ENCODE results near the gene MAG. TPM values are rescaled to one million over a fixed set of nuclear protein-coding genes. Genes with fewer than 3 reads are reported as not detected.

MAG gene
- total and polyA plus RNA-seq, 2 of the 8 experiments (the other 6 are each of a cell fraction or from before 2014, with no cell fraction given), result 0.20 to 1.3 TPM

- H3K79me2 ChIP-seq (ENCODE audit: control insufficient read depth in 1 of 2, insufficient read depth in 2 of 2, low read length in 2 of 2), result no peaks in the 10 kb centered on the region
- H4K20me1 ChIP-seq (replicated peaks in 1 of 2; ENCODE audit: control insufficient read depth in 1 of 2, insufficient read depth in 2 of 2, low read length in 2 of 2), result no peaks in the 10 kb centered on the region
- no peak overlapping the region for H3K4ac ChIP-seq (replicated peaks; ENCODE audit: insufficient read length, low read depth, low read length)
- no peak for FAIRE-seq
- no peak overlapping the region for H2BK5ac ChIP-seq (ENCODE audit: low read depth, low read length)
- H4K5ac ChIP-seq (ENCODE audit: insufficient read length, low read depth, low read length), result no peak overlapping the region
- DNase-seq (ENCODE audit: low read depth in 1 of 2, low spot score in 2 of 2), result no peak
- H3K27ac ChIP-seq (ENCODE audit: low read depth, low read length), result no peak overlapping the region
- H3K9me3 ChIP-seq (ENCODE audit: insufficient read depth in 2 of 2, low read depth in 1 of 2, low read length in 1 of 2), result no peaks in the 10 kb centered on the region
- no peaks in the 10 kb centered on the region for H3K27me3 ChIP-seq (replicated peaks in 1 of 4; ENCODE audit: control insufficient read depth in 3 of 4, extremely low read depth in 1 of 4, insufficient read depth in 3 of 4, low read length in 3 of 4)
- H3K23me2 ChIP-seq (ENCODE audit: low read depth, low read length), result no peaks in the 10 kb centered on the region
- no peak overlapping the region for H3K4me2 ChIP-seq (ENCODE audit: insufficient read depth in 1 of 2, low read depth in 2 of 2, low read length in 2 of 2)
- no peak overlapping the region for H4K91ac ChIP-seq (replicated peaks; ENCODE audit: insufficient read length, low read length)
- H2AK5ac ChIP-seq (ENCODE audit: low read depth, low read length), result no peak overlapping the region
- H2BK120ac ChIP-seq (replicated peaks; ENCODE audit: low read depth, low read length), result no peak overlapping the region
- H3K23ac ChIP-seq (ENCODE audit: insufficient read length), result no peak overlapping the region
- H3K18ac ChIP-seq (ENCODE audit: extremely low read depth, low read length), result no peak overlapping the region
- no peaks in the 10 kb centered on the region for H3K36me3 ChIP-seq (ENCODE audit: control insufficient read depth in 2 of 4, insufficient read depth in 4 of 4, low read length in 3 of 4)
- no peak overlapping the region for H2BK20ac ChIP-seq (ENCODE audit: low read length)
- no peak overlapping the region for H3K4me3 ChIP-seq (ENCODE audit: extremely low read depth in 1 of 4, insufficient read depth in 2 of 4, low read depth in 3 of 4, low read length in 4 of 4)
- TF ChIP-seq SP1 (IDR thresholded peaks at IDR 0.05; ENCODE audit: low read depth, low read length) (no peak), TAF1 (IDR thresholded peaks at IDR 0.05; ENCODE audit: low read depth, low read length) (no peak), TAF7 (optimal IDR thresholded peaks at IDR 0.05; ENCODE audit: borderline replicate concordance, low read depth, low read length) (no peak), BRCA1 (IDR thresholded peaks at IDR 0.05; ENCODE audit: low read depth, low read length) (no peak), CREB1 (IDR thresholded peaks at IDR 0.05) (no peak), SUZ12 (IDR thresholded peaks at IDR 0.05; ENCODE audit: low read length) (no peak)
- no peak overlapping the region for H4K8ac ChIP-seq (ENCODE audit: extremely low read depth, insufficient read depth, low read length)
- no peaks in the 10 kb centered on the region; a peak in 1 of 7 replicates for H3K4me1 ChIP-seq (replicated peaks in 1 of 4; ENCODE audit: control insufficient read depth in 3 of 4, insufficient read depth in 4 of 4, low read length in 3 of 4)
- ChIA-PET POLR2A (ENCODE audit: partially characterized antibody) (interaction anchor here (0.6 kb wide), 2 partner anchors 10 to 1334 kb away, joined by 3 to 5 read pairs; no protein-coding TSS in a partner anchor), CTCF (ENCODE audit: partially characterized antibody) (interaction anchor here (0.7 to 1.0 kb wide), 3 partner anchors 9 to 194 kb away, joined by 3 to 5 read pairs (median 5); no protein-coding TSS in a partner anchor)
- no peak overlapping the region for H2BK15ac ChIP-seq (ENCODE audit: low read length)
- no peak overlapping the region for H2AFZ ChIP-seq (ENCODE audit: low read length)
- H3K14ac ChIP-seq (ENCODE audit: insufficient read length), result no peak overlapping the region
- H2BK12ac ChIP-seq (ENCODE audit: low read depth, low read length), result no peak overlapping the region
- no peaks in the 10 kb centered on the region for H3K79me1 ChIP-seq (ENCODE audit: low read depth, low read length)
- 80% methylated on average over 7 of the region's 7 CpGs; no CpG with 5 or more reads in 1 of the 2 experiments for WGBS, 2 experiments (ENCODE audit: extremely low coverage in 1 of 2, insufficient coverage in 1 of 2, insufficient read length in 1 of 2, insufficient replicate concordance in 2 of 2, low coverage in 1 of 2, low lambda C conversion rate in 2 of 2, missing lambda C conversion rate in 1 of 2)
- no peak overlapping the region for H3K56ac ChIP-seq (replicated peaks; ENCODE audit: insufficient read length, low read depth, low read length)
- H3K9ac ChIP-seq (replicated peaks in 1 of 4; ENCODE audit: extremely low read depth in 1 of 4, low read depth in 3 of 4, low read length in 3 of 4), result no peak overlapping the region
These were observed 38.5 kb downstream of the MAG start for GRCh38 chr19:35330475-35330874.

All from H1 (cell line).